HL-60 (cell line): ENCODE measurements around the gene SORCS2.

ENCODE experiments used
- DNase-seq, 2 experiments: peaks; one replicate each; pipeline ENCODE4 v3.0.0-alpha.2; 2010 to 2020; ENCODE audit warnings: low read depth in 1 of 2, low spot score in 1 of 2
- H3K27ac ChIP-seq: fragments of 250-450 bp; sonication (Bioruptor Pico); replicated peaks from 2 replicates; pipeline ENCODE4 v1.5.1; 2020; ENCODE audit warnings: mild to moderate bottlenecking, moderate library complexity
- H3K27me3 ChIP-seq: fragments of 250-450 bp; sonication (Bioruptor Pico); 2 replicates; pipeline ENCODE4 v1.5.1; 2021; ENCODE audit warnings: mild to moderate bottlenecking, moderate library complexity; ENCODE audit not compliant: insufficient read depth, poor library complexity, severe bottlenecking
- H3K4me3 ChIP-seq: replicated peaks from 2 replicates; pipeline ENCODE4 v1.5.1; 2011; ENCODE audit warnings: mild to moderate bottlenecking, control low read depth, low read length; ENCODE audit not compliant: insufficient read depth
- CTCF ChIP-seq: IDR thresholded peaks from one replicate; pipeline ENCODE4 v1.5.1; 2011; ENCODE audit warnings: low read length, control low read depth, inconsistent platforms; ENCODE audit not compliant: insufficient read depth
- GABPA ChIP-seq: IDR thresholded peaks from 2 replicates; pipeline ENCODE4 v1.6.1; 2012; ENCODE audit warnings: low read depth
- POLR2AphosphoS5 ChIP-seq: IDR thresholded peaks from 2 replicates; pipeline ENCODE4 v1.6.1; 2012; ENCODE audit warnings: low read depth
- REST ChIP-seq: IDR thresholded peaks from 2 replicates; pipeline ENCODE4 v1.6.1; 2012; ENCODE audit warnings: low read depth; ENCODE audit not compliant: insufficient replicate concordance
- SPI1 ChIP-seq: IDR thresholded peaks from 2 replicates; pipeline ENCODE4 v1.6.1; 2012; ENCODE audit warnings: low read depth, mild to moderate bottlenecking, borderline replicate concordance

The SORCS2 gene

GRCh38 chr4:7286170-7286569 is 93.8 kb downstream of the SORCS2 start:
- Histone ChIP-seq H3K4me3 (no peak overlapping the region), H3K27me3 (peaks cover 2% of the 10 kb centered on the region), H3K27ac (no peak overlapping the region)
- no peak for TF ChIP-seq POLR2AphosphoS5
- TF ChIP-seq REST: no peak
- no peak for TF ChIP-seq SPI1
- no peak for TF ChIP-seq GABPA
- no peak for TF ChIP-seq CTCF
- DNase-seq: no peak

GRCh38 chr4:7286798-7287197 is 94.5 kb downstream of the SORCS2 start:
- H3K27ac ChIP-seq: no peak overlapping the region
- no peak for TF ChIP-seq REST
- no peak for DNase-seq
- H3K4me3 ChIP-seq: no peak overlapping the region
- peaks cover 2% of the 10 kb centered on the region for H3K27me3 ChIP-seq

GRCh38 chr4:7287274-7287917 is 95.1 kb downstream of the SORCS2 start:
- TF ChIP-seq GABPA: no peak
- TF ChIP-seq POLR2AphosphoS5: no peak
- TF ChIP-seq SPI1: no peak
- TF ChIP-seq CTCF: no peak
- TF ChIP-seq REST: no peak
- no peak overlapping the region for H3K27ac ChIP-seq
- peaks cover 2% of the 10 kb centered on the region for H3K27me3 ChIP-seq
- DNase-seq: no peak
- no peak overlapping the region for H3K4me3 ChIP-seq
